Measurements from ENCODE around the gene FOXR2.

Gene FOXR2, protein sequence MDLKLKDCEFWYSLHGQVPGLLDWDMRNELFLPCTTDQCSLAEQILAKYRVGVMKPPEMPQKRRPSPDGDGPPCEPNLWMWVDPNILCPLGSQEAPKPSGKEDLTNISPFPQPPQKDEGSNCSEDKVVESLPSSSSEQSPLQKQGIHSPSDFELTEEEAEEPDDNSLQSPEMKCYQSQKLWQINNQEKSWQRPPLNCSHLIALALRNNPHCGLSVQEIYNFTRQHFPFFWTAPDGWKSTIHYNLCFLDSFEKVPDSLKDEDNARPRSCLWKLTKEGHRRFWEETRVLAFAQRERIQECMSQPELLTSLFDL

DNA sequence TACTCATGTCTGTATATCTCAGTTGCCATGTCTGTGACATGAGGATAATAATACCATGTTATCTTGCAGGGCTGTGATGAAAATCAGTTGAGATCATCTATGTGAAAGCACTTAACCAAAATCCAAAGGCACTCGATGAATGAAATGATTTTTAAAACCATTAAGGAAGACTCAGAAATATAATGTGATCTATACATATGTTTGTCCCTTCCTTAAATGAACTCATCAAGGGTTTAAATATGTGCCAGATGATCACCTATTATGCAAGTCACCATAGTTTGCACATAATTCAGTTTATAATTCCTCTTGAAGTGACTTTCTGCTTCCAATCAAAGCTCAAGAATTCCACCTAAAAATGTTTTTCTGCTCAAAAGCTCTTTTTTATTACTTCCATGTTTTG lies at the start of gene FOXR2:
Gene FOXR2, plus strand, starts transcription at position 301 of the 400 bp plus-strand sequence. CDS start 312 bp downstream, outside the sequence.
- no peak for DNase-seq

DNA sequence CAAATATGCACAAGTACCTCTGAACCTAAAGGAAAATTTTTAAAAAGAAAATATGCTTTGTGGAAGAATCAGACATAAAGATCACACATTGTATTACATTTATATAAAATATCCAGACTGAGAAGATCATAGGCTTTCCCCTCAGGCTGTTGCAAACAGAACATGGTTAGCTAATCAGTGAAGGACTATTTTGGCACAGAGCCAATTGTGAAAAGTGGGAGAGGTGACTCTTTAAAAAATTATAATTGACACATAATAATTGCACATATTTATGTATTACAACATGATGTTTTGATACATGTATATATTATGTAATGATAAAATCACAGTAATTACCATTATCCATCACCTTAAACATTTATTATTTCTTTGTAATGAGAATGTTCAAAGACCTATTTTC lies 44.1 kb upstream of the FOXR2 start:
- DNase-seq, result no peak

DNA sequence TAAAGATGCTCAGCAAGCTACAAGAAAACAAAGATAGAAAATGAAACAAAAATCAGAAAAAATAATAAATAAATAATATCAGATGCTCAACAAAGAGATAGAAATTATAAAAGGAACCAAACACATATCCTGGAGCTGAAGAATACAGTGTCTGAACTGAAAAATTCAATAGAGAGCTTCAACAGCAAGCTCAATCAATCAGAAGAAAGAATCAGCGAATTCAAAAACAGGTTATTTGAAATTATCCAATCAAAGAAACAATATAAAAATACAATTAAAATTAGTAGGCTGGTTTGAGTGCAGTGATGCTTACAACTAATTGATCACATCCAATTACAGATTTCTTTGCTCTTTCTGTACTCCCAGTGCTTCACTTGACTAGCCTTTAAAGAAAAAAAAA lies 40.8 kb upstream of the FOXR2 start:
- DNase-seq, result no peak

DNA sequence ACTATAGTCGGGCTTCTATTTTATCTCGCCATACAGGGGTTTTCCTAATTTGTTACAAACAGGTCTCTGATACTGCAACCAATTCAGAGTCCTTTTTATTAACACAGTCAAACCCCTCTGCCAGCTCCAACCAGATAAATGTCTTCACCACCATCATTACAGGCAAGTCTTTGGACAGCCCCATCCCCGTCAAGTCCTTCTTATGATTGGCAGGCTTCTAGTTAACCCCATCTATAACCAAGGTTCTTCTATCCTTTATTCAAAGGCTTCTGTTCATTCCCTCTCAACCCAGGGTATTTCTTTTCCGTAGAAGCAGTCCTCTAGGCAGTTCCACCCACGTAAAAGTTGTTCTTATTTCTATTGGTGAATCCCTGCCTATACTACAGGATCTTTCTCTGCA lies 29.9 kb upstream of the FOXR2 start:
- DNase-seq, result no peak

DNA sequence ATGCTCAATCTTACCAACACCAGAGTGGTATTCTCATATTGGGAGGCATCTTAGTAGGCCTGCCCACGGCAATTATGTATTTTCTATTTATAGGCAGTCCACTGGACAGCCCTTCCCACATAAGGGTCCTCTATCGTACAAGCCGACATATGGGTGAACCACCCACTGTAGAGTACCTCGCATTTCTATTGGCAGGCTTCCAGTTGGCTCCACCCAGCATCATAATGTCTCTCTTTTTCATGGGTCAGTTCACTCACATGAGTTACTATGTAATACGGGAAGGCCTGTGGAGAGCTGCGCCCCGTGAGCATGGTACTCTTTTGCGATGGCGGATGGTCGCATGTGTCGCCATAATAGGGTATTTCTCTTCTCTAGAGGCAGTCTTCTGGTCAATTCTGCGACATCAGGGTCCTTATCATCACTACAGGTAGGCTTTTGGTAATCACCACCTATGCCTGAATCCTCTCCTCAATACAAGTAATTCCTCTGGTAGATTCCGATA lies 29.4 kb upstream of the FOXR2 start:
- DNase-seq, result no peak

DNA sequence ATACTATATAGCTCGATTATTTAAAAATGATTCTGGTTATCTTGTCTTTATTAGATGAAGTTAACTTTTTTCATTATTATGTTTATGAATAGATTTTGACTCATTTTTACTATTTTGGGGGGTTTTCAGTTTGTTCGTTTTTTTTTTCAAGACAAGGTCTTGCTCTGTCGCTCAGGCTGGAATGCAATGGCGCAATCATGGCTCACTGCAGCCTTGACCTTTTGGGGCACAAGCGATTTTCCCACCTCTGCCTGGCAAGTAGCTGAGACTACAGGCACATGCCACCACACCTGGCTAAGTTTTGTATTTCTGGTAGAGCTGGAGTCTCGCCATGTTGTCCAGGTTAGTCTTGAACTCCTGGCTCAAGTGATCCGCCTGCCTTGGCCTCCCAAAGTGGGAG lies 24.9 kb upstream of the FOXR2 start:
- DNase-seq, result no peak

DNA sequence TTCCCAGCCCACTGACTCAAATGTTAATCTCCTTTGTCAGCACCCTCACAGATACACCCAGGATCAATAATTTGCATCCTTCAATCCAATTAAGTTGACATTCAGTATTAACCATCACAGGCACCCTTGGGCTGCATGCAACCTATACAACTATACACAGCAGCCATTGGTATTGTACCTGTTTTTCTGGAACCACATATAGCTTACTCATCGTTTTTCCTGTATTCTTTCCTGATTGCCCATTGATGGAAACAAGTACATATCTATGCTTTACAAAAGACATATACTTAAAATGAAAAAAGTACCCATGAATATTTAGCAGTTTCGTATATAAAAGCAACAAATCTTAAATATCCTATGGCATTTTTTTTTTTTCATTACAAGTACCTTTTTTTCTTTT lies 3.7 kb upstream of the FOXR2 start:
- no peak for DNase-seq

DNA sequence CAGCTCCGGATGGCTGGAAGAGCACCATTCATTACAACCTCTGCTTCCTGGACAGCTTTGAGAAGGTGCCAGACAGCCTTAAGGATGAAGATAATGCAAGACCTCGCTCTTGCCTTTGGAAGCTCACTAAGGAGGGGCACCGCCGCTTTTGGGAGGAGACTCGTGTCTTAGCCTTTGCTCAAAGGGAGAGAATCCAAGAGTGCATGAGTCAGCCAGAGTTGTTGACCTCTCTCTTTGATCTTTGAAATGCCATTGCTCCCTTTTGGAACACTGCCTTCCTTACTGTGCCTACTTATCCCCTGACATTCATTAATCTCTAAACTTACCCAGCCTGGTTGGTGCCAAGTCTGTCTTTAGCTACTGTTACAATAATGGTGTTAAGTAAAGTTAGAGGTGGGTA lies 1.2 kb downstream of the FOXR2 start:
- DNase-seq, result no peak

DNA sequence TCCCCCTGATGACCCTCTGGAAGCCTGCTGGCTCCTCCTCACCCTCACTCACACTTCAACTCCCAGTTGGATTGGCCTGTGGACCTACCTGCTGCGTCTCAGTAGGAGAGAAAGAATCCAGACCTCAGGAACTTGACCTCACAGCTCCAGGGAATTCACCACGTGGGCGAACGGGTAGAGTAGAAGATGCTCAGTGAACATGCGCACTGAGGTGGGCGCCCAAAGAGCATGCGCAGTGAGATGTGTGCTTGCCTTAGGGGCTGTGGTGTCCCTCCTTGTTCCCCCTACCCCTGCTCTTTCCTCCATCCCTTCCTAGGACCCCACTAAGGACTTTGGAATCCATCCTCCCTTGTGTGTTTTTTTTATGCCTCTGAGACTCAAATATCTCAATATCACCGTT lies 12.9 kb downstream of the FOXR2 start:
- DNase-seq, result no peak

DNA sequence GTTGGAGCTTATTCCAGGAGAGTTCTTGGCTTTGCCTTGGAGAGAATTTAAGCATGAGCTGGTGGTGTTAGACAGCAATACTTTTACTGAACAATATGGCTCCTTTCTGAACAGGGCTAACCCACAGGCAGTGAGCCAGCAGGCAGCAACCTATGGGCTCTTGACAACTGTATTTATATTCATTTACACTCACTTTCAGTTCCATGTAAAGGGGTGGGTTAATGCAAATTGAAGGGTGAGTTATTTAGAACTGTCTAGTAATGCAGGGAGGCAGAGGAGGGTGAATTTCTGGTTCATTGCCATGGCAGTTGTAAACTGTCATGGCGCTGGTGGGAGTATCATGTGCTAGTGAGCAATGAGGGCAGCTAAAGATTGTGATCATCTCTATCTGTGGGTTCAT lies 15.7 kb downstream of the FOXR2 start:
- DNase-seq, result no peak

DNA sequence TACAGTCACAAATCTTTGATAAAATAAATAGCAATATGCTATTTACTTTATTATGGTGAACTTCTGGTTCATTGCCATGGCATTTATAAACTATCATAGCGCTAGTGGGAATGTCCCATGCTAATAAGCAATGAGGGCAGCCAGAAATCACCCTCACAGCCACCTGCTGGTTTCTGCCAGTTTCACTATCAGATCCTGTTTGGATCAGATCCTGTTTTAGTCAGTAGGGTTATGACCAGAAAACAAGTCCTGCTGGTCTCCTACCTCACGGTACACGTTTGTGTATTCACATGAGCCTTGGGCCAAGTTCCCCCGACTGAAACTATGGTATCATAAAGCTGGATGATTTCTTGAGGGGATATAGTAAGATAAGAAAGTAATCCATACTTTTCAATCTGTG lies 17.7 kb downstream of the FOXR2 start:
- no peak for DNase-seq

DNA sequence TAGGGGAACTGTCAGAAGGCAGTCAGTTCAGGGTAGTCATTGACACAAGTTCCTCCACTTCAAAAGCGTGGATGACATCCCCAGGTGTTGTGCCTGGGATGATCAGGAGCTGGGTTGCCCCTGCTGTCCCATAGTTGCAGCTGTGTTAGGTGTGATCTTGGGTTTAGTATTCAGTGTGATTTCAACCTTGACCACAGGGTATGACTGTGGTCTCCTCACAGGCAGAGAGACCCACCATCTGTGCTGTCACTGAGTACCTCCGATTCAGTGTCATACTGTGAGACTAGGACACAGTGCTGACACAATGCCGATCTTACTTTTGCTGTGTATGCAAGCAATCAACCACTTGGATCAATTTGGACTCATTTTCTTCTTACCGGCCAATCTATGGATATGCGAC lies 25.2 kb downstream of the FOXR2 start:
- no peak for DNase-seq

DNA sequence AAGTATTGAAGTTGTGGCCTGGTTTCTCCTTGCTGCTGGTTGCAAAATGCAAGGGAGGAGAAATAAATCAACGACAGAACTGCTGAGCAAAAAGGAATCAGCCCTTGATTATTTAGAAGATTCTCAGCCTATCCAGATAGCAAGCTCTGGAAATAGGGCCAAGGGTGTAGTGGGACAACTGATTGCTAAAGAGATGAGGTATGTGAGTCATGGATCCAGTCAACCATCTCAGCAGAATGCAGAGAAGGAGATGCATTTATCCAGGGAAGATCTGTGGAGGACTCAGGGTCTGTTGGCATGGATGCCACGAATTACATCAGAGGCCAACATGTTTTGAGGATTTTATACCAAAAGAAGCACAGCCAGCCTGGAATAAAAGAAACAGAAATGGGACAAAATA lies 36.7 kb downstream of the FOXR2 start:
- DNase-seq, result no peak

DNA sequence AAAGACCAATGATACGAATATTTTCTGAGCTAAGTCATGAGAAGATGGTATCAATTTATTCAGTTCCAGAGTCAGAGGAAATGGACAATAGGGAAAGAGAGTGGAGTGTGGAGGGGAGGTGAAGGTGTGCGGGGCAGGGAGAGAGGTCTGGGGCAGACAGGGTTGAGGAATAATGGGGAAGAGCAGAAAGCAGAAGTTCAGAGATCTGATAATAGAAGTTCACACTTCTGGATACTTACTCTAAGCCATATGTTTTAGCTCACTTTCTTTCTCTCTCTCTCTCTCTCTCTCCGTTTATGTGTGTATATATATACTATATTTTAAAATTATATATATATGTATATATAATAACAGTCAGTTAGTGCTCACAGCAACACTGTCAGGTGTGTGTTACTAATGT lies 40.4 kb downstream of the FOXR2 start:
- no peak for DNase-seq

DNA sequence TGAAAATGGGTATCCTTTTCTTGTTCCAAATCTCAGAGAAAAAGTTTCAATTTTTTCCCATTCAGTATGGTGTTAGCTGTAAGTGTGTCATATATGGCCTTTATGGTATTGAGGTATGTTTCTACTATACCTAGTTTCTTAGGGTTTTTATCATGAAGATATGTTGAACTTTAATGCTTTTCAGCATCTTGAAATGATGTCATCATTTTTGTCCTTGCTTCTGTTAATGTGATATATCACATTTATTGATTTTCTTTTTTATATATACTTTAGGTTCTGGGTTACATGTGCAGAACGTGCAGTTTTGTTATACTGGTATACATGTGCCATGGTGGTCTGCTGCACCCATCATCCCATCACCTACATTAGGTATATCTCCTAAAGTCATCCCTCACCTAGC lies 44.9 kb downstream of the FOXR2 start:
- DNase-seq, result no peak

Data from fibroblast of skin of right biceps (primary cell).